T-cell (primary cell): ENCODE data around the gene PRKN. TPM values are rescaled to one million over a fixed set of nuclear protein-coding genes. Genes with fewer than 3 reads are reported as not detected.

ENCODE experiments used
- ATAC-seq, 4 experiments: fragments of 200-7000 bp in 3 of 4; fragments of 150-1000 bp in 1 of 4; cut with Tn5 transposase; replicated peaks in 1 of 4; 1 replicate in 3 of 4; 2 replicates in 1 of 4; pipeline ENCODE4 v1.10.0; 2021; ENCODE audit warnings: moderate library complexity in 3 of 4, mild to moderate bottlenecking in 2 of 4, moderate number of reproducible peaks in 1 of 4
- CTCF ChIA-PET, 2 donors: fragments of 300-600 bp; sonication (Branson Sonifier 250); formaldehyde crosslinking; loops; one replicate each; lab custom pipeline; 2022; ENCODE audit warnings: antibody characterized with exemption in 2 of 2; lab: Charles Lee
- POLR2A ChIA-PET, 2 donors: fragments of 300-600 bp; sonication (Branson Sonifier 250); formaldehyde crosslinking; loops; one replicate each; lab custom pipeline; 2022; ENCODE audit warnings: antibody characterized with exemption in 2 of 2; lab: Charles Lee
- DNase-seq, 35 experiments: peaks; one replicate each; pipeline versions ENCODE4 v3.0.0 to v3.0.0-alpha.2; 2013 to 2023
- H3K27ac ChIP-seq: one replicate; pipeline ENCODE4 v1.5.1; 2013; ENCODE audit warnings: low read length
- H3K27me3 ChIP-seq, 2 experiments: replicated peaks in 1 of 2; 1 replicate in 1 of 2; 2 replicates in 1 of 2; pipeline versions ENCODE4 v1.6.1 to v1.7.0; 2013; ENCODE audit warnings: low read length in 1 of 2, mixed read lengths in 1 of 2; ENCODE audit not compliant: control insufficient read depth in 2 of 2, insufficient read depth in 2 of 2; ENCODE audit errors: extremely low read depth in 1 of 2
- H3K36me3 ChIP-seq, 2 donors: 1 replicate in 1 of 2; 2 replicates in 1 of 2; pipeline versions ENCODE4 v1.6.1 to v1.7.0; 2013; ENCODE audit warnings: low read length in 1 of 2; ENCODE audit not compliant: control insufficient read depth in 2 of 2, insufficient read depth in 1 of 2; ENCODE audit errors: extremely low read depth in 1 of 2
- H3K4me1 ChIP-seq, 2 experiments: 1 replicate in 1 of 2; 2 replicates in 1 of 2; pipeline versions ENCODE4 v1.6.1 to v1.7.0; 2013; ENCODE audit warnings: low read length in 2 of 2, mixed read lengths in 1 of 2; ENCODE audit not compliant: insufficient read depth in 2 of 2, control insufficient read depth in 1 of 2; ENCODE audit errors: extremely low read depth in 1 of 2
- H3K4me3 ChIP-seq, 2 donors: 1 replicate in 1 of 2; 2 replicates in 1 of 2; pipeline versions ENCODE4 v1.5.1 to v1.7.0; 2013; ENCODE audit warnings: mild to moderate bottlenecking in 2 of 2, low read length in 1 of 2, moderate library complexity in 1 of 2; ENCODE audit not compliant: control insufficient read depth in 1 of 2; ENCODE audit errors: extremely low read depth in 1 of 2
- H3K9me3 ChIP-seq: 2 replicates; pipeline ENCODE4 v1.7.0; 2013
- H3K27ac Mint-ChIP-seq, 2 donors: one replicate each; pipeline ENCODE4 v1.8.0; 2020 to 2021; ENCODE audit warnings: mild to moderate bottlenecking in 2 of 2, mixed read lengths in 2 of 2
- H3K27me3 Mint-ChIP-seq, 2 donors: one replicate each; pipeline ENCODE4 v1.8.0; 2021 to 2022; ENCODE audit warnings: mixed read lengths in 2 of 2
- H3K36me3 Mint-ChIP-seq: one replicate; pipeline ENCODE4 v1.8.0; 2021; ENCODE audit warnings: mixed read lengths
- H3K4me1 Mint-ChIP-seq, 3 donors: one replicate each; pipeline ENCODE4 v1.8.0; 2020 to 2022; ENCODE audit warnings: mixed read lengths in 3 of 3, mild to moderate bottlenecking in 1 of 3
- H3K4me3 Mint-ChIP-seq, 3 donors: one replicate each; pipeline ENCODE4 v1.8.0; 2020 to 2022; ENCODE audit warnings: mild to moderate bottlenecking in 3 of 3, mixed read lengths in 3 of 3, moderate library complexity in 3 of 3
- H3K9me3 Mint-ChIP-seq, 3 donors: one replicate each; pipeline ENCODE4 v1.8.0; 2020 to 2022; ENCODE audit warnings: mixed read lengths in 3 of 3
- WGBS: methylation state at CpG from one replicate; pipeline ENCODE4 v1.1.5; 2013; ENCODE audit warnings: missing lambda C conversion rate; ENCODE audit not compliant: insufficient coverage; 5-methylcytosine and 5-hydroxymethylcytosine counted together
- total RNA-seq, 35 experiments: library from RNA in 6 of 35; stranded (reverse) in 6 of 35; fragments of 120-200 nt in 1 of 35; gene quantifications; one replicate each; pipeline versions ENCODE4 v1.2.1 to v1.2.4 and lab custom pipeline; 2013 to 2026

The PRKN gene
- total RNA-seq, 5 donors from 2014 or later (not counting 1 experiment from before 2014, with no cell fraction given): 3.4 to 7.7 (median 6.1) TPM

- no peaks in the 10 kb centered on the region for H3K27me3 Mint-ChIP-seq
- no peaks in the 10 kb centered on the region for H3K27me3 ChIP-seq
- no peaks in the 10 kb centered on the region for H3K36me3 Mint-ChIP-seq
- no peaks in the 10 kb centered on the region for H3K4me1 ChIP-seq
- no peaks in the 10 kb centered on the region for H3K9me3 Mint-ChIP-seq
- 94% methylated on average over 3 of the region's 4 CpGs for WGBS
- H3K36me3 ChIP-seq: no peaks in the 10 kb centered on the region
- H3K27ac ChIP-seq: no peak overlapping the region
- no peaks in the 10 kb centered on the region for H3K4me1 Mint-ChIP-seq
- no peaks in the 10 kb centered on the region for H3K9me3 ChIP-seq
- no peak overlapping the region for H3K27ac Mint-ChIP-seq
- POLR2A ChIA-PET: no interaction called here
- DNase-seq (no peak), ATAC-seq (no peak)
- H3K4me3 Mint-ChIP-seq: no peak overlapping the region
- H3K4me3 ChIP-seq: no peak overlapping the region
- CTCF ChIA-PET: no interaction called here
These were observed 1248.2 kb downstream of the PRKN start for GRCh38 chr6:161479376-161479775.

GRCh38 chr6:161477876-161478425, 1249.6 kb downstream of the PRKN start:
- ATAC-seq (no peak), DNase-seq (no peak)
- H3K4me1 ChIP-seq: no peaks in the 10 kb centered on the region
- no peaks in the 10 kb centered on the region for H3K27me3 ChIP-seq
- H3K9me3 Mint-ChIP-seq: no peaks in the 10 kb centered on the region
- no peak overlapping the region for H3K27ac ChIP-seq
- WGBS: 100% methylated on average over 2 of the region's 7 CpGs
- no peaks in the 10 kb centered on the region for H3K27me3 Mint-ChIP-seq
- H3K9me3 ChIP-seq: no peaks in the 10 kb centered on the region
- no peak overlapping the region for H3K4me3 ChIP-seq
- ChIA-PET POLR2A (no interaction called here), CTCF (no interaction called here)
- no peaks in the 10 kb centered on the region for H3K36me3 ChIP-seq
- no peak overlapping the region for H3K27ac Mint-ChIP-seq
- H3K4me1 Mint-ChIP-seq: no peaks in the 10 kb centered on the region
- H3K4me3 Mint-ChIP-seq: no peak overlapping the region
- no peaks in the 10 kb centered on the region for H3K36me3 Mint-ChIP-seq

- Histone ChIP-seq H3K27ac (no peak overlapping the region), H3K9me3 (no peaks in the 10 kb centered on the region), H3K27me3 (no peaks in the 10 kb centered on the region), H3K4me3 (no peak overlapping the region), H3K4me1 (no peaks in the 10 kb centered on the region), H3K36me3 (no peaks in the 10 kb centered on the region)
- 85% methylated on average over 7 of the region's 9 CpGs for WGBS
- POLR2A ChIA-PET: no interaction called here
- Mint-ChIP-seq H3K4me3 (no peak overlapping the region), H3K36me3 (no peaks in the 10 kb centered on the region), H3K9me3 (no peaks in the 10 kb centered on the region), H3K4me1 (no peaks in the 10 kb centered on the region), H3K27ac (no peak overlapping the region), H3K27me3 (no peaks in the 10 kb centered on the region)
- DNase-seq (no peak), ATAC-seq (no peak)
- CTCF ChIA-PET: no interaction called here
These were observed 1250.9 kb downstream of the PRKN start for GRCh38 chr6:161476711-161477110.

GRCh38 chr6:161465403-161465802, 1262.2 kb downstream of the PRKN start:
- Histone ChIP-seq H3K36me3 (no peaks in the 10 kb centered on the region), H3K4me1 (no peaks in the 10 kb centered on the region), H3K27me3 (no peaks in the 10 kb centered on the region), H3K9me3 (no peaks in the 10 kb centered on the region), H3K4me3 (no peak overlapping the region), H3K27ac (no peak overlapping the region)
- DNase-seq (no peak), ATAC-seq (no peak)
- Mint-ChIP-seq H3K27me3 (peaks cover 0 to 1% of the 10 kb centered on the region in 2 donors), H3K36me3 (no peaks in the 10 kb centered on the region), H3K4me1 (no peaks in the 10 kb centered on the region), H3K9me3 (no peaks in the 10 kb centered on the region), H3K4me3 (no peak overlapping the region), H3K27ac (no peak overlapping the region)
- WGBS: no CpG with 5 or more reads among the region's 2 CpGs
- CTCF ChIA-PET: no interaction called here
- POLR2A ChIA-PET: no interaction called here

GRCh38 chr6:161463071-161463470, 1264.5 kb downstream of the PRKN start:
- H3K27ac Mint-ChIP-seq: no peak overlapping the region
- no peak overlapping the region for H3K4me3 Mint-ChIP-seq
- H3K27ac ChIP-seq: no peak overlapping the region
- H3K4me1 Mint-ChIP-seq: peaks cover 6 to 13% (median 11%) of the 10 kb centered on the region in 3 donors
- whole genome bisulfite sequencing: 71% methylated on average over 2 of the region's 2 CpGs
- H3K36me3 Mint-ChIP-seq: no peaks in the 10 kb centered on the region
- ATAC-seq (no peak), DNase-seq (no peak)
- no peaks in the 10 kb centered on the region for H3K27me3 Mint-ChIP-seq
- no peaks in the 10 kb centered on the region for H3K27me3 ChIP-seq
- H3K4me1 ChIP-seq: no peaks in the 10 kb centered on the region
- no peaks in the 10 kb centered on the region for H3K9me3 ChIP-seq
- H3K9me3 Mint-ChIP-seq: no peaks in the 10 kb centered on the region
- no peaks in the 10 kb centered on the region for H3K36me3 ChIP-seq
- no peak overlapping the region for H3K4me3 ChIP-seq
- ChIA-PET CTCF (no interaction called here), POLR2A (no interaction called here)

GRCh38 chr6:161462148-161462547, 1265.4 kb downstream of the PRKN start:
- Histone ChIP-seq H3K9me3 (no peaks in the 10 kb centered on the region), H3K27ac (no peak overlapping the region), H3K4me1 (no peaks in the 10 kb centered on the region), H3K4me3 (no peak overlapping the region), H3K27me3 (no peaks in the 10 kb centered on the region), H3K36me3 (no peaks in the 10 kb centered on the region)
- 20% methylated on average over 2 of the region's 2 CpGs for WGBS
- DNase-seq (no peak), ATAC-seq (no peak)
- Mint-ChIP-seq H3K4me3 (no peak overlapping the region), H3K27me3 (no peaks in the 10 kb centered on the region), H3K36me3 (no peaks in the 10 kb centered on the region), H3K27ac (no peak overlapping the region), H3K9me3 (no peaks in the 10 kb centered on the region), H3K4me1 (peaks cover 6 to 16% (median 11%) of the 10 kb centered on the region in 3 donors)
- CTCF ChIA-PET: interaction anchor here in 1 of 2 donors (0.6 kb wide), 1 partner anchor 23 kb away, joined by 7 read pairs; no protein-coding TSS in a partner anchor
- POLR2A ChIA-PET: interaction anchor here in 1 of 2 donors (0.6 kb wide), 1 partner anchor 1160 kb away, joined by 3 read pairs; no protein-coding TSS in a partner anchor
